NCI-H748 (cell line): Measurements from ENCODE around the gene KRTAP4-11.
"Not testable (repeated sequence)": the region's sequence is repeated elsewhere in the genome, so short reads cannot be mapped to it uniquely, and the experiment has no call there.

Source experiments
- DNase-seq: peaks from one replicate; lab custom pipeline; 2025; ENCODE audit not compliant: unreplicated experiment; lab: John Stamatoyannopoulos, UW

KRTAP4-11 gene

GRCh38 chr17:41125064-41125463 lies 6.9 kb upstream of the KRTAP4-11 start:
- DNase-seq: no peak

GRCh38 chr17:41123991-41124371 lies 5.8 kb upstream of the KRTAP4-11 start, which contains the start of gene KRTAP4-12:
Gene KRTAP4-12 (minus strand): TSS chr17:41124182. CDS start chr17:41124122, 60 bp downstream.
- not testable (repeated sequence) for DNase-seq

- not testable (repeated sequence) for DNase-seq
Observed at GRCh38 chr17:41123292-41123990, 5.3 kb upstream of the KRTAP4-11 start.

GRCh38 chr17:41121742-41122141 lies 3.6 kb upstream of the KRTAP4-11 start:
- no peak for DNase-seq

GRCh38 chr17:41119696-41120690 lies 1.8 kb upstream of the KRTAP4-11 start:
- not testable (repeated sequence) for DNase-seq

GRCh38 chr17:41118721-41119120 lies 548 bp upstream of the KRTAP4-11 start:
- no peak for DNase-seq

- no peak for DNase-seq
Observed at GRCh38 chr17:41116297-41116696, 1.9 kb downstream of the KRTAP4-11 start.

GRCh38 chr17:41111151-41111885 lies 6.9 kb downstream of the KRTAP4-11 start:
- DNase-seq: no peak

- not testable (repeated sequence) for DNase-seq
Observed at GRCh38 chr17:41108728-41109386, 9.3 kb downstream of the KRTAP4-11 start.

GRCh38 chr17:41107941-41108450 lies 10.2 kb downstream of the KRTAP4-11 start:
- DNase-seq: no peak

- peak; percentile 9 for DNase-seq
Observed at GRCh38 chr17:41105347-41105746, 12.8 kb downstream of the KRTAP4-11 start, which contains the start of gene KRTAP4-9. Gene KRTAP4-9 (plus strand): TSS chr17:41105389. CDS start chr17:41105389, 0 bp downstream.

GRCh38 chr17:41104386-41105038 lies 13.7 kb downstream of the KRTAP4-11 start:
- DNase-seq: not testable (repeated sequence)

- no peak for DNase-seq
Observed at GRCh38 chr17:41103896-41104295, 14.3 kb downstream of the KRTAP4-11 start.

GRCh38 chr17:41101586-41102259 lies 16.4 kb downstream of the KRTAP4-11 start, which contains the start of gene KRTAP4-16:
Gene KRTAP4-16 (minus strand): TSS chr17:41102209. CDS start chr17:41102209, 0 bp downstream.
- peak; percentile 29 for DNase-seq

- not testable (repeated sequence) for DNase-seq
Observed at GRCh38 chr17:41099682-41100480, 18.3 kb downstream of the KRTAP4-11 start.

- DNase-seq: no peak
Observed at GRCh38 chr17:41098481-41098880, 19.7 kb downstream of the KRTAP4-11 start.

- no peak for DNase-seq
Observed at GRCh38 chr17:41098042-41098441, 20.1 kb downstream of the KRTAP4-11 start, which contains the start of gene KRTAP4-8. Gene KRTAP4-8 (minus strand): TSS chr17:41098142. CDS start chr17:41098084, 58 bp downstream.

GRCh38 chr17:41096055-41096454 lies 22.1 kb downstream of the KRTAP4-11 start:
- DNase-seq: no peak
